ENCODE results near the gene C1orf21.

C1orf21 gene

DNA sequence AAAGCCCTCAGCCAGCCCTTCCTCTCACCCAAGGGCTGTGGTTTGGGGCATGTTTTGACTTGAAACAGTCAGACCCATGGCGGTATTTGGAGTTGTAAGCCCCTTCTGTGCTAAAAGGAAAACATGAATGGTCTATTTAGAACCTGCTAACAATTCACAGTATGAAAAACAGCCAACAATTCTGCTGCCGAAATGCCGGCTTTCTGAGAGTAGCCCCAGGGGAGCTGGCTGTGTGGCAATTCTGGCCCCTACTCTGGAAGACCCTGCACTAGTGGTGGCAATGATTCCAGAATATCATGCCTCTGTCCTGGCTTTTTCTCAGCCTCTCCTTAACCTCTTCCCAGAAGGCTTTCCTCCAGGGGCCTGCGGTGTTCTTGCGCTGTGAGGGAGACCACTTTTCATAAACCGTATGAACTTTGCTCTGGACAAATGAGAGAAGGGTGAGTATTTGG, 249.2 kb downstream of the C1orf21 start:
- TF ChIP-seq, protein P1, sequence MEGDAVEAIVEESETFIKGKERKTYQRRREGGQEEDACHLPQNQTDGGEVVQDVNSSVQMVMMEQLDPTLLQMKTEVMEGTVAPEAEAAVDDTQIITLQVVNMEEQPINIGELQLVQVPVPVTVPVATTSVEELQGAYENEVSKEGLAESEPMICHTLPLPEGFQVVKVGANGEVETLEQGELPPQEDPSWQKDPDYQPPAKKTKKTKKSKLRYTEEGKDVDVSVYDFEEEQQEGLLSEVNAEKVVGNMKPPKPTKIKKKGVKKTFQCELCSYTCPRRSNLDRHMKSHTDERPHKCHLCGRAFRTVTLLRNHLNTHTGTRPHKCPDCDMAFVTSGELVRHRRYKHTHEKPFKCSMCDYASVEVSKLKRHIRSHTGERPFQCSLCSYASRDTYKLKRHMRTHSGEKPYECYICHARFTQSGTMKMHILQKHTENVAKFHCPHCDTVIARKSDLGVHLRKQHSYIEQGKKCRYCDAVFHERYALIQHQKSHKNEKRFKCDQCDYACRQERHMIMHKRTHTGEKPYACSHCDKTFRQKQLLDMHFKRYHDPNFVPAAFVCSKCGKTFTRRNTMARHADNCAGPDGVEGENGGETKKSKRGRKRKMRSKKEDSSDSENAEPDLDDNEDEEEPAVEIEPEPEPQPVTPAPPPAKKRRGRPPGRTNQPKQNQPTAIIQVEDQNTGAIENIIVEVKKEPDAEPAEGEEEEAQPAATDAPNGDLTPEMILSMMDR (IDR thresholded peaks at IDR 0.05) = no peak

DNA sequence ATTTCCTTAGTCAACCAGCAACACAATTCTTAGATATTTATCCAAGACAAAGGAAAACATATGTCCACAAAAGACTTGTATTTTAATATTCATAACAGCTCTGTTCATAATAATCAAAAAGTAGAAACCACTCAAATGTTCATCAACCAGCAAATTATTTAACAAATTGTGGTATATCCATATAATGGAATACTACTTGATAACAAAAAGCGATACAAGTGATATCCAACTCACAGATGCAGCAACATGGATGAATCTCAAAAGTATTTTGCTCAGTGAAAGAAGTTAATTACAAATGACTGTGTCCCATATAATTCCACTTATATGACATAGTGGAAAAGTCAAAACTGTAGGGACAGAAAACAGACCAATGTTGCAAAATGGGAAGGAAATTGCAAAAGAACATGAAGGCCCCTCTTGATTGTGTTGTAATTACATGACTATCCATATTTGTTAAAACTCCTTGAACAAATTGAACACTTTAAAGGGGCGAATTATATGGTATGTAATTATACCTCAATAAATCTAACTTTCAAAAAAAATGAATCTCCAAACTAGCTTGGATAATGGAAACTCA, 250.9 kb downstream of the C1orf21 start:
- TF ChIP-seq, protein P1 (IDR thresholded peaks at IDR 0.05) = no peak

DNA sequence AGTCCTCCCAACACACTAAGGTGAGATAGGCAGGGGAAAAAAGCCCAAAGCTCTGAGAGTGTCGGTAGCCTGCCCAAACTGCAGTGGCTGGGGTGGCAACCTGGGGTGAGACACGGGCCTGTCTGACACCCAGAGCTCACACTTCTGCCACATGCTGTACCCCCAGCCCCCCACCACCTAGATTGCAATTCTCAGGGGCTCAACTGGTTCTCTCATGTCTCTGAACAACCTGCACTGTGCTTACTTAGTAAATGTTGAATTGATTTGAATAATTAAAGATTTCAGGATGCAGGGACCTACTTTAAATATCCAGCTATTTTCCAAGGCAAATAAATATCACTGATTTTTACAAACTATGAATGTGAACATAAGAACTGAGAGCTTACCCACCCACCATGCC, 252.4 kb downstream of the C1orf21 start:
- TF ChIP-seq, protein P1 (IDR thresholded peaks at IDR 0.05) = no peak

DNA sequence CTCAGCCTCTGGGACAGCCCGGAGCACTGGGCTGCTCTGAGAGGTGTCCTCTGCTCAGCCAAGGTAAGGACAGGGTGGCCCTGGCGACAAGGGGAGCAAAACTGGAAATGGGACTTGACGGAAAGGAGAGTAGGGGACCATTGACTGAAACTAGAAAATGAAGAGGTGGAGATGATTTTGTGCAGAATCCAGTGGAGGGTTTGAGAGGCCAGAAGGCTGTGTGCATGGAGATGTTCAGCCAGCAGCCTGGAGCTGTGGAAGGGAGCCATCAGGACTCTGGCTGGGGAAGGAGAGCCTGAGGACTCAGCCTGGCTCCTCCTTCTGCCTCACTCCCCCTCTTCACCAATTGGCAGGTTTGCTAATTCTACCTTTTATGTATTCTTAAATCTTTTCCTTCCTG, 253.7 kb downstream of the C1orf21 start:
- TF ChIP-seq, protein P1 (IDR thresholded peaks at IDR 0.05) = no peak

DNA sequence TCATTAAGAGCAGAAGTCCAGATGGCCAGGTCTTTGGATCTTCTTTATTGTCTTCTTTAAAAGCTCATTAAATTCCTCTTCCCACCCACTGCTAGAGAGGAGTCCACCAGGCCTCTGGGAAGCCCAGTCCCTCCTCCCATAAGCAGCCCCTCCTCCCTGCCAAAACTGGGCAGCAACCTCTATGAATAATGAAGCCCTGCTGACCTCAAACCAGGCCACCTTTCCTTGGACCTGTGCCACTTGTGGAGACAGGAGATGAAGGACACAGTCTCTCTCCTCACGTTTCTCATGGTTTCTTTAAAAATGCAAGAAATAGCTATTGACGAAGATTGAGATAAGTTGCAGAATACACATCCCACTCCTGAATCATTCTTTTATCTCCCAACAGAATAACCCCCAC, 255.1 kb downstream of the C1orf21 start:
- TF ChIP-seq, protein P1 (IDR thresholded peaks at IDR 0.05) = no peak

DNA sequence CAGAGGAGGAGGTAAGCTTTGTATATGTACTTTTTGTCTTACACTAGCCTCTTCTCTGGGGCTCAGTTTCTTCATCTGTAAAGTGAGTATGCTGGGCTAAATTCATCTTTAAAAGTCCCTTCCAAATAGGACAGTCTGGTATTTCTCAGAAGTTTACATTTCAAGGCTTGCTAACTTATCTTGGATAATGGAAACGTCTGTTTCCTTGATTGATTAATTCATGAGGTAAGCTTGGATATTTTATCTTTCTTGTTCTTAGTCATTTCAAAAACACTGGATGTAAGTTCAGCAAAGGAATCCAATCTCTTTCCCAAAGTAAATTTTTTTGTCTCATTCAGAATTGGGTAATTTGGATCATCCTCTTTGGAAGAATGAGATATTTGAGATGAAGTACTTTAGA, 256.8 kb downstream of the C1orf21 start:
- TF ChIP-seq, protein P1 (IDR thresholded peaks at IDR 0.05) = no peak

DNA sequence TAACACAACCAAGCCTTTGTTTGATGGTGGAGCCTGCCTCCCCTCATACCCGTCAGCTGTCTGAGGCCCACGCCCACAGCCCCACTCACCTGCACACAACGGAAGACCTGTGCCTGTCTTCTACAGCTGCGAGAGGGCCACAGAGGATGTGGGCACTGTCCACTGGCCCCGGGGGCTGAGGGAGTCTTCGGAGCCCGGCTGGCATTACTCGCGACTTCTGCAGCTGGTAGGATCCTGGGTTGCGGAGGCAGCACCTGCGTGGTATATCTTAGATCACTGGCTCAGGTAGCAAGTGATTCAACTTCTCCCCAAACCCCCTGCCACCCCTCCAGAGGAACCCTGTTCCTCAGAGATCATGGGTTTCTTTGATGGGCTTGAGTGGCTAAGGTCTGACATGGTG, 257.9 kb downstream of the C1orf21 start:
- TF ChIP-seq, protein P1 (IDR thresholded peaks at IDR 0.05) = no peak

DNA sequence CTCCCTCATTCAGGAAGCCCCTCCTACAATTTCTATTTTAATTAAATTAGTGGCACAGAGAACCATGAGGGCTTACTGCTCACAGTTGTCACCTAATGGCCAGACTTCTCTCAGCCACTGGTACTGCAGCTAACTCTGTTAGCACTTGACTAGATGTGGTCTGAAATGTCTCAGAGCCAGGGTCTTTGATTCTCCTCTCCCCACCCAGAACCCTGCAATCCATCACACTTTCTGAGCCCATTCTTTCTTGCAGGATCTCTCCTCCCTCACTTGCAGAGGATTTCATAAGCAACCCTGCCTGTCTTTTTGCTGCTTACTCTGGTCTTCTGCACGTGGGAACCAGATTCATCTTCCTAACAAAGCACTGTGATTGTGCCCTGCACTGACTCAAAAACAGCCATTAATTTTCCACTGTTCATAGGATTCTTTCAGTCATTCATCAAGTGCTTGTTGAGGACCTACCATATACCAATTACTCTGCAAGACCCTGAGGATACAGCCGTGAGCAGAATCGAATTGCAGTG, 259.4 kb downstream of the C1orf21 start:
- TF ChIP-seq, protein P1 (IDR thresholded peaks at IDR 0.05) = no peak
